Large intestine (tissue), 3 donors: ENCODE data around the gene NTMT2. TPM values are rescaled to one million over a fixed set of nuclear protein-coding genes. Genes with fewer than 3 reads are reported as not detected.
A peak's percentile ranks its signal among the peaks of the same experiment; 100 is the strongest.

ENCODE experiments used
- DNase-seq, 2 donors: peaks; one replicate each; pipeline versions ENCODE4 v3.0.0 to v3.0.0-alpha.2; 2013
- H3K27ac ChIP-seq: one replicate; pipeline ENCODE4 v1.5.1; 2013; ENCODE audit warnings: low read length
- H3K27me3 ChIP-seq: 2 replicates; pipeline ENCODE4 v1.6.1; 2013; ENCODE audit warnings: low read length; ENCODE audit not compliant: control insufficient read depth, insufficient read depth
- H3K36me3 ChIP-seq: 2 replicates; pipeline ENCODE4 v1.6.1; 2013; ENCODE audit warnings: low read length; ENCODE audit not compliant: control insufficient read depth, insufficient read depth
- H3K4me1 ChIP-seq: one replicate; pipeline ENCODE4 v1.6.1; 2013; ENCODE audit warnings: low read length; ENCODE audit not compliant: control insufficient read depth, insufficient read depth
- H3K4me3 ChIP-seq: one replicate; pipeline ENCODE4 v1.5.1; 2013; ENCODE audit warnings: low read length
- H3K9me3 ChIP-seq: one replicate; pipeline ENCODE4 v1.6.1; 2013; ENCODE audit warnings: mild to moderate bottlenecking, low read depth, low read length, moderate library complexity; ENCODE audit not compliant: control insufficient read depth
- WGBS: methylation state at CpG from one replicate; pipeline ENCODE4 v1.1.5; 2013; ENCODE audit warnings: low lambda C conversion rate; ENCODE audit not compliant: insufficient coverage; 5-methylcytosine and 5-hydroxymethylcytosine counted together
- polyA plus RNA-seq: library from polyadenylated mRNA; unstranded; fragments of 120-200 nt; gene quantifications from one replicate; pipeline ENCODE4 v1.2.1, GENCODE V29; 2013

The NTMT2 gene
- polyA plus RNA-seq, 1 donor, result not detected

- Histone ChIP-seq H3K27ac (no peak overlapping the region), H3K27me3 (no peaks in the 10 kb centered on the region), H3K4me1 (no peaks in the 10 kb centered on the region), H3K36me3 (no peaks in the 10 kb centered on the region), H3K4me3 (no peak overlapping the region), H3K9me3 (no peaks in the 10 kb centered on the region)
- 33% methylated on average over 1 of the region's 1 CpG for WGBS
- DNase-seq, result no peak
These were observed 13.8 kb upstream of the NTMT2 start for GRCh38 chr1:170131984-170132383.

DNA sequence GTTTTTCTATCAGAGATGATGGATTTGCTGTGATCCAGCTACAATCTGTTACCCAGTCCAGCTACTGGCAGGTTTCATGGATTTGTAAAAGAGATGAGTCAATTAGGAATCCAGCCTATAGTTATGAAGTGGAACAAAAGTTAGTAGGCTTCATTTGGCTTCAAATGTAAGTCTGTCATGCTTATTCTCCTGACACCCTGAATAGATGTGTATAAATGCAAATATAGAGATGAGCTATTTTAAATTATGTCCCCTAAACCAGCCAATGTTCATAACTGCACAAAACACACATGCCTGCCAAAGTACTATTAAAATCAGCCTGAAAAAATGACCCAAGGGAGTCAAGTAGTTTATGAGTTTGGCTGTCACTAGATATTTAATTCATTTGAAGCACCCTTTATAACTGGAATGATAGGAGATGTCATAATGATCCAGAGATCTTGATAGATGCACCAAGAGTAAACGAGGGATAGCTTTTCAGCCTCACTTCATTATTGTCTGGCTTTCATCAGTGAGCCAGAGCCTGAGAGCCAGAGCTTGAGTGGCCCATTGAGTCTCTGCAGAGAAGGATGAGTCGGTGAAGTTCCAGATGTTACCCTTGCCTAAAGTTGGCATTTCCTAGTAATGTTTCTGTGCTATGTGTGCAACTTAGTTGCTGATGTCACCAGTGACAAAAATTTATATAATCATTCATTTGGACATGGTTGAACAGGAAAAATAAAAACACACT, 11.8 kb upstream of the NTMT2 start:
- Histone ChIP-seq H3K9me3 (no peaks in the 10 kb centered on the region), H3K27ac (no peak overlapping the region), H3K27me3 (no peaks in the 10 kb centered on the region), H3K4me1 (no peaks in the 10 kb centered on the region), H3K4me3 (no peak overlapping the region), H3K36me3 (no peaks in the 10 kb centered on the region)
- DNase-seq, result peak in 1 of 2 donors; percentile 16
- 80% methylated on average over 1 of the region's 2 CpGs for WGBS

DNA sequence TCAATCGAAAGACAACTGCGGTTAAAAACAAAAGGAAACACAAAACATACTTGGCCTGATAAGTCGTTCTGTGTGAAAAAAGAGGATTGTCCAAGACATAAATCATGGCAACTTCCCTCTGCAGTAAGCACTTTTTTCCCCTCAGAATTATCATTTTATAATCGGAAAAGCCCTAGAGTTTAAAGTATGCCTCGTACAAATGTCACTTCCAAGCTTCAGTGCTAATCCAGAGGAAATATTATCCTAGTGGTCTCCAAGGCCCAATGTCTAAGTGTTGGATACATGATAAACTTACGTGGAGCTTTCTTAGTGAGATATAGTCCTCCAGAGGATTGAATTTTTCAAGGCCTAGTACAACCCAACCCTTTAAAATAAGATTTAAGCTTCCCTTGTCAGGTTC, 11.2 kb upstream of the NTMT2 start:
- no peak overlapping the region for H3K27ac ChIP-seq

DNA sequence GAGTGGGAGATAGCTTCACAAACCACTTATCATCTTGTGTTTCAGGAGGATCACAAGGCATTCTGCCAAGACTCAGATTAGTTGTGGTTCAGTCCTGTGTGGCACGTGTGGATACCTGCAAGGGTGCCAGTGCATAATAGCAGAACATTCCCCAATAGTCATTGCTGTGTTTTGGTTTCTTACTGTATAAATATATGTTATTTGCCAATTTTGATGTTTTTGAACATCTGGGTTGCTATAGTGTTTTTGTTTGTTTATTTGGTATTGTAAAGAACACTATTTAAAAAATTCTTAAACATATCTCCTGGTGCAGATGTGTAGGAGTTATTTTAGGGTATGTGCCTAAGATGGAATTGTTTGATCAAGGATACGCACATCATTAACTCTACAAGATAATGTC, 5.4 kb upstream of the NTMT2 start:
- WGBS, result no CpG with 5 or more reads among the region's 2 CpGs
- Histone ChIP-seq H3K4me3 (no peak overlapping the region), H3K27me3 (no peaks in the 10 kb centered on the region), H3K9me3 (no peaks in the 10 kb centered on the region), H3K27ac (no peak overlapping the region), H3K36me3 (no peaks in the 10 kb centered on the region), H3K4me1 (no peaks in the 10 kb centered on the region)
- DNase-seq, result no peak

More for the DNA sequence above, 11.2 kb upstream of the NTMT2 start:
- DNase-seq, result no peak
- H3K9me3 ChIP-seq, result no peaks in the 10 kb centered on the region
- no peaks in the 10 kb centered on the region for H3K4me1 ChIP-seq
- H3K4me3 ChIP-seq, result no peak overlapping the region
- no peaks in the 10 kb centered on the region for H3K27me3 ChIP-seq
- H3K36me3 ChIP-seq, result no peaks in the 10 kb centered on the region
- WGBS, result no CpG with 5 or more reads among the region's 6 CpGs

DNA sequence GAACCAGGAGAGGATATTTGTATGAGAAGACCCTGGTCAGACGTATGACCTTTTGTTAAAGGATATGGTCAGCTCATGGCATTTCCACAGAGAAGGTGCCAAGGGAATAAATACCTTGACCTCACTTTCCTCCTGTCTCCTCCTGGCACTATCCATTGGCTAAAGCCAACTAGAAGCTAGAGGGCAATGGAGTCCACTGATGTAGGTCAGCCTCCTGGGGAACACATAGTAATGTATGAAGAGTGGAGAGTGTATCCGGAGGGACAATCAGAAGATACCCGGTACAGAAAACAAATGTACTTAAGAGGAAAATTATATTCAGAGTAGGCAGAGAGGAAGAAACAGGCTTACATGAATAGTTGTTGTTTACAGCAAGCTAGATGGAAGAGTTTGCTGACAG, 698 bp upstream of the NTMT2 start:
- no peak for DNase-seq
- peaks cover 3% of the 10 kb centered on the region for H3K4me1 ChIP-seq
- no peaks in the 10 kb centered on the region for H3K27me3 ChIP-seq
- no peak overlapping the region for H3K27ac ChIP-seq
- no peaks in the 10 kb centered on the region for H3K9me3 ChIP-seq
- WGBS, result no CpG with 5 or more reads among the region's 3 CpGs
- H3K36me3 ChIP-seq, result no peaks in the 10 kb centered on the region
- H3K4me3 ChIP-seq, result no peak overlapping the region

GRCh38 chr1:170146720-170147263, 1.0 kb downstream of the NTMT2 start:
- H3K27me3 ChIP-seq, result no peaks in the 10 kb centered on the region
- H3K36me3 ChIP-seq, result no peaks in the 10 kb centered on the region
- no peak overlapping the region for H3K27ac ChIP-seq
- WGBS, result 0% methylated on average over 1 of the region's 4 CpGs
- DNase-seq, result no peak
- H3K4me3 ChIP-seq, result no peak overlapping the region
- H3K9me3 ChIP-seq, result no peaks in the 10 kb centered on the region
- peaks cover 3% of the 10 kb centered on the region for H3K4me1 ChIP-seq

- DNase-seq, result no peak
- no peaks in the 10 kb centered on the region for H3K36me3 ChIP-seq
- H3K9me3 ChIP-seq, result no peaks in the 10 kb centered on the region
- 90% methylated on average over 2 of the region's 3 CpGs for WGBS
- no peak overlapping the region for H3K4me3 ChIP-seq
- H3K4me1 ChIP-seq, result peaks cover 3% of the 10 kb centered on the region
- H3K27me3 ChIP-seq, result no peaks in the 10 kb centered on the region
- H3K27ac ChIP-seq, result no peak overlapping the region
These were observed 3.5 kb downstream of the NTMT2 start for GRCh38 chr1:170149241-170149640.

GRCh38 chr1:170150016-170150415, 4.3 kb downstream of the NTMT2 start:
- Histone ChIP-seq H3K9me3 (no peaks in the 10 kb centered on the region), H3K36me3 (no peaks in the 10 kb centered on the region), H3K4me3 (no peak overlapping the region), H3K4me1 (peaks cover 3% of the 10 kb centered on the region), H3K27ac (no peak overlapping the region), H3K27me3 (no peaks in the 10 kb centered on the region)
- WGBS, result no CpG with 5 or more reads among the region's 2 CpGs
- DNase-seq, result no peak

- H3K4me3 ChIP-seq, result no peak overlapping the region
- no peak overlapping the region for H3K27ac ChIP-seq
- no peaks in the 10 kb centered on the region for H3K9me3 ChIP-seq
- H3K27me3 ChIP-seq, result no peaks in the 10 kb centered on the region
- H3K36me3 ChIP-seq, result no peaks in the 10 kb centered on the region
- 90% methylated on average over 2 of the region's 2 CpGs for WGBS
- H3K4me1 ChIP-seq, result no peaks in the 10 kb centered on the region
- DNase-seq, result no peak
These were observed 5.2 kb downstream of the NTMT2 start for GRCh38 chr1:170150921-170151320.

- Histone ChIP-seq H3K27me3 (no peaks in the 10 kb centered on the region), H3K36me3 (no peaks in the 10 kb centered on the region), H3K4me1 (no peaks in the 10 kb centered on the region), H3K27ac (no peak overlapping the region), H3K9me3 (no peaks in the 10 kb centered on the region), H3K4me3 (no peak overlapping the region)
- no peak for DNase-seq
- WGBS, result no CpG with 5 or more reads among the region's 1 CpG
These were observed 7.7 kb downstream of the NTMT2 start for GRCh38 chr1:170153417-170153816.

GRCh38 chr1:170155055-170155454, 9.3 kb downstream of the NTMT2 start:
- H3K4me3 ChIP-seq, result no peak overlapping the region
- DNase-seq, result no peak

More at GRCh38 chr1:170155055-170155454, 9.3 kb downstream of the NTMT2 start:
- Histone ChIP-seq H3K36me3 (no peaks in the 10 kb centered on the region), H3K27ac (no peak overlapping the region), H3K27me3 (no peaks in the 10 kb centered on the region), H3K9me3 (no peaks in the 10 kb centered on the region), H3K4me1 (no peaks in the 10 kb centered on the region)
- WGBS, result no CpG with 5 or more reads among the region's 1 CpG
